GM18867 (cell line): ENCODE data around the gene PRDX5.

Experiments used
- ATAC-seq: cut with Tn5 transposase; IDR thresholded peaks from one replicate; pipeline ENCODE4 v1.9.1; 2021; ENCODE audit warnings: mild to moderate bottlenecking, moderate library complexity; ENCODE audit not compliant: unreplicated experiment

Gene PRDX5

DNA sequence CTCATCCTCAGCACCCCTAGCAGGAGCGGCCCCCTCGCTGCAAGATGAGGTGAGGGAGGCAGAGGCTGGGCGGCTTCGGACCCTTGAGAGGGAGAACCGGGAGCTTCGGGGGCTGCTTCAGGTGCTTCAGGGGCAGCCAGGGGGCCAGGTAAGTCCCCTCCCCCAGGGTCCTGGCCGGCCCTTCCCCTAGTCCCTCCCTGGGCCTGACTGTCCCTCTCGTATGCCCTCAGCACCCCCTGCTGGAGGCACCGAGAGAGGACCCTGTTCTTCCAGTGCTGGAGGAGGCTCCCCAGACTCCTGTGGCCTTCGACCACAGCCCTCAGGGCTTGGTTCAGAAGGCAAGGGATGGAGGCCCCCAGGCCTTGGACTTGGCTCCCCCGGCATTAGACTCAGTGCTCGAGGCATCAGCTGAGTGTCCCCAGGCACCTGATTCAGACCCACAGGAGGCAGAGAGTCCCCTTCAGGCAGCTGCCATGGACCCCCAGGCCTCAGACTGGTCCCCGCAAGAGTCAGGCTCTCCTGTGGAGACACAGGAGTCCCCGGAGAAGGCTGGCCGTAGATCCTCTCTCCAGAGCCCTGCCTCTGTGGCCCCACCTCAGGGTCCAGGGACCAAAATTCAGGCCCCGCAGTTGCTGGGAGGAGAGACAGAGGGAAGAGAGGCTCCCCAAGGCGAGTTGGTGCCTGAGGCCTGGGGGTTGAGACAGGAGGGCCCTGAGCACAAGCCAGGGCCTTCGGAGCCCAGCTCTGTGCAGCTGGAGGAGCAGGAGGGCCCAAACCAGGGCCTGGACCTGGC, 26.0 kb downstream of the PRDX5 start:
- no peak for ATAC-seq

DNA sequence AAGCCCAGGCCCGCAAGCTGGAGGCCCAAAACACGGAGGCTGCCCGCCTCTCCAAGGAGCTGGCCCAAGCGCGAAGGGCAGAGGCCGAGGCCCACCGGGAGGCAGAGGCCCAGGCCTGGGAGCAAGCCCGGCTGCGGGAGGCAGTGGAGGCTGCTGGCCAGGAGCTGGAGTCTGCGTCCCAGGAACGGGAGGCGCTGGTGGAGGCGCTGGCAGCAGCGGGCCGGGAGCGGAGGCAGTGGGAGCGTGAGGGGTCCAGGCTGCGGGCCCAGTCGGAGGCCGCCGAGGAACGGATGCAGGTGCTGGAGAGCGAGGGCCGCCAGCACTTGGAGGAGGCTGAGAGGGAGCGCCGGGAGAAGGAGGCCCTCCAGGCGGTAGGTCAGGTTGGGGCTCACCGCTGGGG, 26.9 kb downstream of the PRDX5 start:
- ATAC-seq = no peak

DNA sequence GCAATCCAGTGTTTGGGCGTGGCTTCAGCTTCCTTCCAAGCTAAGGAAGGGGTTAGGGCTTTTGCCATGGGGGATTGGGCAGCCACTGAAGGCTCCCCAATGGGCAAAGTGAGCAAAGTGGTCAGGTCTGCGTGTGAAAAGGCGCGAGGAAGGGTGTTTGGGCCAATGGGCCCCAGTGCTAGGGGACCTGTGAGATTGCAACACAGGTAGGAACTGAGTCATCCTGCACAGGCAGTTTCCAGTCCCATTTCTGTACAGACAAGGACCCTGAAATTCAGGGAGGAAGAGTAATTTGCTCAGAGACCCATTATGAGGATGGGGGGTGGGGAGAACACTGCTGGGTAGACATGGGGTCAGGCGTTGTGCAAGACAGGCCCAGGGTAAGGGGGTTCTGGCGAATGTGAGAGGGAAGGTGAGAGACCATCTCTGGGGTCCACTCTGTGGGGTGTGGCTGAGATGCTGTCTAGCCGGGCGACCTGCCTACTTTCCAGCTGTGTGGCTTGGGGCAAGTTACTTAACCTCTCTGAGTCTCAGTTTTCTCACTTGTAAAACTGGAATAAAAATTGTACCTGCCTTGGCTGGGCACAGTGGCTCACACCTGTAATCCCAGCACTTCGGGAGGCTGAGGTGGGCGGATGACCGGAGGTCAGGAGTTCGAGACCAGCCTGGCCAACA, 29.4 kb downstream of the PRDX5 start:
- no peak for ATAC-seq

DNA sequence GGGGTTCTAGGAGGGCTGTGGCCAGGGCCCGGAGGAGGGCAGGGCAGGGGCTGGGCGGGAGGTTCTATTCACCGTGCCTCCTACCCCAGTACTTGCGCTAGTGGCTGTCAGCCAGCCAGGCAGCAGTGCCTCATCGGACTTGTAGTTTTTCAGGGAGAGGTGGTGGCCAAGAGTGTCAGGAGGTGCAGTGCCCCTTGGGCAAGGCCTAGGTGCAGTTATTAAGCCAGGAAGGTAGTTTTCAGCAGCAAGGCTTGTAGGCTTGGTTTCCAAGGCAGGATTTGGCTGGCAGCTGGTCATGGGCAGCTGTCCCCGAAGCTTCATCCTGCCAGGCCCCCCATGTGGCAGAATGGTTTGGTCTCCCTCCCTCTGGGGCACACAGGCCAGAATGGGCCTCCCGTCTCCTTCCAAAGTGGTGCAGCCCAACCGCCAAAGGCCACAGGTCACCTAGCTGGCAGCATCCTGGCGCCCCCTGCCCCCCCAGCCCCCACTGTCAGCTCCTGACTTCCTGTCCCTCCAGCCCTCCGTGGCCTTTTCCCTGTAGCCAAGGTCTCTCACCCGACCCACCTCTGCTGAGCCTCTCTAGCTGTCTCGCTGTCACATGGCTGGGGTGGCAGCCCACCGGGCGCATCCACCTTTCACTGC, 30.6 kb downstream of the PRDX5 start:
- ATAC-seq = no peak

DNA sequence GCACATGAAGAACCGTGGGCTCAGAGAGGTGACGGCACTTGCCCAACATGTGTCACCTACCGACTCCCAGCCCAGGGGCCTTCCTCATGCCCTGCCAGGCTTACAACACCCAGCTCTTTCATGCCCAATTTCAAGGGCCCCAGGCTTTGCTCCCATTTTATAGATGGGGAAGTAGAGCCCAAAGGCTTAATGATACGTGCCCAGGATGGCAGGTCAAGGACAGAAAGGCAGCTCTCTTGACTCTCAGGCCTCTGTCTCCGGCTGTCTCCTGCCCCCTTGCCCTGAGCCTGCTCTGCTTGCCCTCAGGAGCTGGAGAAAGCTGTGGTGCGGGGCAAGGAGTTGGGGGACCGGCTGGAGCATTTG, 31.1 kb downstream of the PRDX5 start:
- no peak for ATAC-seq

DNA sequence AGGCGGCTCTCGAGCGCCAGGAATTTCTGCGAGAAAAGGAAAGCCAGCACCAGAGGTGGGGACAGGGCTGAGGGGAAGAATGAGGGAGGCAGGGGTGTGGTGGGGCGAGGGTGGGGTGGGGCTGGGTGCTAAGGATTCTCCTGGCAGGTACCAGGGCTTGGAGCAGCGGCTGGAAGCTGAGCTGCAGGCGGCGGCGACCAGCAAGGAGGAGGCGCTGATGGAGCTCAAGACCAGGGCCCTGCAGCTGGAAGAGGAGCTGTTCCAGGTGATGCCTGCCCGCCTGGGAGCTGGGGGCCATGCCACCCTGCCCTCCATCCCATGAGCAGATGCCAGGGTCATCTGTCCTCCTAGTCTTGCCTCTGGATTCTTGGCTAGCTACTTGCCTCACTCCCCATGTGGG, 31.5 kb downstream of the PRDX5 start:
- no peak for ATAC-seq

DNA sequence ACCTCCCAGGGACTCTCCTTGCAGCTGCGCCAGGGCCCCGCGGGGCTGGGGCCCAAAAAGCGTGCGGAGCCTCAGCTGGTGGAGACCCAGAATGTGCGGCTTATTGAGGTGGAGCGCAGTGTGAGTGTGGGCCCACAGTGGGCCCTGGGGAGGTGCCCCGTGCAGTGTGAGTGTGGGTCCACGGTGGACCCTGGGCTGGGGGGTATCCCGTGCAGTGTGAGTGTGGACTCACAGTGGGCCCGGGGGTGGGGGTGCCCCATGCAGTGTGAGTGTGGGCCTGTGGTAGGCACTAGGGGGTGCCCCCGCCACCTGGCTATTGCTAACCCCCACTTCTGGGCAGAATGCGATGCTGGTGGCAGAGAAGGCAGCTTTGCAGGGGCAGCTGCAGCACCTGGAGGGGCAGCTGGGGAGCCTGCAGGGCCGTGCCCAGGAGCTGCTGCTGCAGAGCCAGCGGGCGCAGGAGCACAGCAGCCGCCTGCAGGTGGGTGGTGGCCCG, 33.3 kb downstream of the PRDX5 start:
- ATAC-seq = no peak

DNA sequence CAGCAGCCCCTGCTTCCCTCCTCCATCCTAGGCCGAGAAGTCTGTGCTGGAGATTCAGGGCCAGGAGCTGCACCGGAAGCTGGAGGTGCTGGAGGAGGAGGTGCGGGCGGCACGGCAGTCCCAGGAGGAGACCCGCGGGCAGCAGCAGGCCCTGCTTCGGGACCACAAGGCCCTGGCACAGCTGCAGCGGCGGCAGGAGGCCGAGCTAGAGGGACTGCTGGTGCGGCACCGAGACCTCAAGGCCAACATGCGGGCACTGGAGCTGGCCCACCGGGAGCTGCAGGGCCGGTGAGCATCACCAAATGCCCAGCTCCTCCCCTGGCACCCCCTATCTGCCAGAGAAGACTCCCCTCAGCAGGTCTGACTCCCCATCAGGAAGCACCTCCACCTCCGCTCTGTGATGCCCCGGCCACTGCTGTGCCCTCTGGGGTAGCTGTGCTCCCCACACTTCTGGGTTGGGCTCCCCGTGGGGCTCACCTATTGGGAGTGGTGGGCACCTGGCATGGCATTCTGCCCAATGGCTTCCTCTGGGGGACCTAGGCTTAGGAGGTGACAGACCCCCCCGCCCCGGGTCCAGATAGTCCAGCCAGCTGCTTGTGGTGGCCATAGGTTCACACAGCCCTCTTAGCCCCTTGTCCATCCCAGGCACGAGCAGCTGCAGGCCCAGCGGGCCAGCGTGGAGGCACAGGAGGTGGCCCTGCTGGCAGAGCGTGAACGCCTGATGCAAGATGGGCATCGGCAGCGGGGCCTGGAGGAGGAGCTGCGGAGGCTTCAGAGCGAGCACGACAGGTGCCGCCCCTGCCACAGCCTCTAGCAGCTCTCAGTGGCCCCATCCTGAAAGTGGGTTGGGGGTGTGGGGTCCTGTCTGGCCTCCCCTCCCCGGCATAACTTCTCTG, 34.4 kb downstream of the PRDX5 start:
- ATAC-seq = no peak

DNA sequence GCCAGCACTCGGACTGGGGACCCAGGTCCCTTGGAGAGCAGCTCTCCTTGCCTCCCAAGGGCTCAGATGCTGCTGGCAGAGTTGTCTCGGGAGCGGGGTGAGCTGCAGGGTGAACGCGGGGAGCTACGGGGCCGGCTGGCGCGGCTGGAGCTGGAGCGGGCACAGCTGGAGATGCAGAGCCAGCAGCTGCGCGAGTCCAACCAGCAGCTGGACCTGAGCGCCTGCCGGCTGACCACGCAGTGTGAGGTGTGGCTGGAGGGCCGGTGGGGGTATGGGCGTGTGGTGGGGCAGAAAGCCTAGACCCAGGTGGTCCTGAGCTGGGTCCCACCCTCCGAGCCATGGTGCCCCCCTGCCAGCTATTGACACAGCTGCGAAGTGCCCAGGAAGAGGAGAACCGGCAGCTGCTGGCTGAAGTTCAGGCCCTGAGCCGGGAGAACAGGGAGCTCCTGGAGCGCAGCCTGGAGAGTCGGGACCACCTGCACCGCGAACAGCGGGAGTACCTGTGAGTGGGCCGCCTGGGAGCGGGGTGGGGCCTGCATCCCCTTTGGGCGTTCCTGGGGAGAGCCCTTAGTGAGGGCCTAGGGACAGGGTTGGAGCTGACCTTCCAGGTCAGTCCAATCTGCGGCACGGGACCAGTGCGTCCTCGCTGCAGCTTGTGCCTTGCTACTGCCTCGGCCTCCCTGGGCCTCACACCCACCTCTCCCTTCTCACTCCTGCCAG, 35.2 kb downstream of the PRDX5 start:
- ATAC-seq = no peak

DNA sequence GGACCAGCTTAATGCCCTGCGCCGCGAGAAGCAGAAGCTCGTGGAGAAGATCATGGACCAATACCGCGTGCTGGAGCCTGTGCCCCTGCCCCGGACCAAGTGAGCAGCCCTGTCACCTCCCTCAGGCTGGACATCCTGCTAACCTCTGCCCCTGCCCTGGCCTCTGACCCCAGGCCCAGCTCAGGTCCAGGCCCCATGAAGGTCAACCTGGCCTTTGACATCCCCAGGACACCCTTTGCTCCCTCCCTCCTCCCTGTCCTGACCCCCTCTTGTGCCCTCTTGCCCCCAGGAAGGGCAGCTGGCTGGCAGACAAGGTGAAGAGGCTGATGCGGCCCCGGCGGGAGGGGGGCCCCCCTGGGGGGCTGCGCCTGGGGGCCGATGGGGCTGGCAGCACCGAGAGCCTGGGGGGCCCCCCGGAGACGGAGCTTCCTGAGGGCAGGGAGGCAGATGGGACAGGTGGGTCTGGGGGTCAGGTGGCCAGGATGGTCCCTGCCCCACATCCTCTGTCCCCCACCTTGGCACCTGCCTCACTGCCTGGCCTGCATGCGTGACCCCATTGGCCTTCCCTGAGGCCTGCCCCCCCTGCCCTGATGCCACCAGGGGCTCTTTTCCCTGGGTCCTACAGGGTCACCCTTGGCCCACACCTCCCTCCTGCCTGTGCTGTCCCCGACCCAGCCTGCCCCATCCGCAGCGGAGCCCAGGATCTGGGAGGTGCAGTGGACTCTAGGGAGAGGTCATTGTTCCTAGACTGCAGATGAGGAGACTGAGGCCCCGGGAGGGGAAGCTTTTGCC, 36.0 kb downstream of the PRDX5 start:
- ATAC-seq = no peak

DNA sequence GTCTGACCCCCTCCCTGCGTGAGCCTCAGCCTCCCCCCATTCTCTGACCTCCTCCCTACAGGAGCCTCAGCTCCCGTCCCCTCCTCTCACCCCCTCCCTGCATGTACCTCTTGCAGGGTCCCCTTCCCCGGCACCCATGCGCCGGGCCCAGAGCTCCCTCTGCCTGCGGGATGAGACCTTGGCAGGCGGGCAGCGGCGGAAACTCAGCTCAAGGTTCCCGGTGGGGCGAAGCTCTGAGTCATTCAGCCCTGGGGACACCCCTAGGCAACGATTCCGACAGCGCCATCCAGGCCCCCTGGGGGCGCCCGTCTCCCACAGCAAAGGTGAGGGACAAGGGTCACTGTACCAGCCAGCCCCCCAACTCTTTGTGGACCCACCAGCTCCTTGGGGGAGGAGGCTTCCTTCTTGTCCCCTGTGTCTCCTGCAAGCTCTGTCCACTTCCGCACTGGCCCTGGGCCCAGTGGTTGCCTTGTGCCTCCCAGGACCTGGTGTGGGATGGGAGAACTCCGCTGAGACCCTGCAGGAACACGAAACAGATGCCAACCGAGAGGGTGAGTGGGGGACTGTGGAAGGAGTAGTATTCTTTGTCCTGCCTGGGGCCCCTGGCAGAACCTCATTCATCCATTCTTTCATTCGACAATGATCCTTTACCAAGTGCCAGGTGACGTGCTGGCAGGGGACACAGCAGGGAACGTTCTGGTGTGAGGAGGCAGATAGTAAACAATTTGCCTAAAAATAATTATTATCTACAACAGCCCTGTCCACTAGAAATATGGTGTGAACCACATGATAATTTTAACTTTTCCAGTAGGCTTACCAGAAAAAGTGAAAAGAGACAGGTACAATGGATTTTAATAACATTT, 37.4 kb downstream of the PRDX5 start:
- ATAC-seq = no peak

DNA sequence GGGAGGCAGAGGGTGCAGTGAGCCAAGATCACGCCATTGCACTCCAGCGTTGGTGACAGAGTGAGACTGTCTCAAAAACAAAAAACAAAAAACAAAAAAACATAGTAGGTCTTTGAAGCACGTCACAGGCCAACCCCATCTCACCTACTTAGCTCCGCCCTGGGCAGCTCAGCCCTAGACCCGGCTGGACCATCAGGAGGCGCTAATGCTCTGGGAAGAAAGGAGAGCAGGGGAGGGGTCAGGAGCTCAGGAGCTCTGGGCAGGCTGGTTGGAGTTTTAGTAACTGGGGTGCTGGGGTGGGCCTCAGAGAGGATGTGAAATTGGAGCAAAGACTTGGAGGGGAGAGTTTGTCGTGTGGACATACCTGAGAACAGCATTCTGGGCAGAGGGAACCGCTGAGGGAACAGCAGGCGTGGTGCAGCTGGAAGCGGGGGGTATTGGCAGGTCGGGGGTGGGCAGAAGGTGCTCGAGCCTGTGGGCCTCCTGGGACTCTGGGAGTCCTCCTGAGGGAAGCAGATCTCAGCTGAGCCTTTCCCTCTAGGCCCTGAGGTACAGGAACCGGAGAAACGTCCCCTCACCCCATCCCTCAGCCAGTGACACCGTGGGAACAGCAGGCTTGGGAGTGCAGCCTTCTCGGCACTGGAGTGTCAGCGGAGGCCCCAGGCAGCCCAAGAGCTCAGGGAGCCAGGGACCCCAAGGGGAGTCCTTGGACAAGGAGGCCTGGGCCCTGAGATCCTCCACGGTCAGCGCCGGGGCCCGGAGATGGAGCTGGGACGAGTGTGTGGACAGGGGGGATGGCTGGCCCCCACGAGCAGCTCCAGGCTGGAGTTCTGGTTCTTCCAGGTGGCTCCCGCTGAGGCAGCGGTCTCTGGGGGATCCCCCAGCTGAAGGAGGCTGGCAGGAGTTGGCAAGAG, 38.8 kb downstream of the PRDX5 start:
- no peak for ATAC-seq

DNA sequence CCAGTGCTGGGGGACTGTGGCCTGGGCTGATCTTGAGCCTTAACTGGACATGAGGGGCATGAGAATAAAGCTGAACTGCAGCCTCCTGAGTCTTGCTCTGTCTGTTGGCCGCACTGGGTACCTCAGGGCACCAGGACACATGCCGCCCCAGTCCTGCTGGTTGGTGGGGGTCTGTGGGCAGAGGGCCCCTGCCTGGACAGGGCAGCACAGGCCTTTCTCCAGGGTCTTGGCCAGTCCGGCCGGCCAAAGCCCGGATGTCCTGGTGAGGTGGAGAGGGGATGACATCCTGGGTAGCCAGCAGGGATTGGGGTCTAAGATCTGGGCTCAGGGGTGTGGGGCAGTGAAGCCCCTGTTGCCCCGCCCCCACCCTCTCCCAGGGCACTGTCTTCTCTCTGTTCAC, 39.5 kb downstream of the PRDX5 start:
- no peak for ATAC-seq

DNA sequence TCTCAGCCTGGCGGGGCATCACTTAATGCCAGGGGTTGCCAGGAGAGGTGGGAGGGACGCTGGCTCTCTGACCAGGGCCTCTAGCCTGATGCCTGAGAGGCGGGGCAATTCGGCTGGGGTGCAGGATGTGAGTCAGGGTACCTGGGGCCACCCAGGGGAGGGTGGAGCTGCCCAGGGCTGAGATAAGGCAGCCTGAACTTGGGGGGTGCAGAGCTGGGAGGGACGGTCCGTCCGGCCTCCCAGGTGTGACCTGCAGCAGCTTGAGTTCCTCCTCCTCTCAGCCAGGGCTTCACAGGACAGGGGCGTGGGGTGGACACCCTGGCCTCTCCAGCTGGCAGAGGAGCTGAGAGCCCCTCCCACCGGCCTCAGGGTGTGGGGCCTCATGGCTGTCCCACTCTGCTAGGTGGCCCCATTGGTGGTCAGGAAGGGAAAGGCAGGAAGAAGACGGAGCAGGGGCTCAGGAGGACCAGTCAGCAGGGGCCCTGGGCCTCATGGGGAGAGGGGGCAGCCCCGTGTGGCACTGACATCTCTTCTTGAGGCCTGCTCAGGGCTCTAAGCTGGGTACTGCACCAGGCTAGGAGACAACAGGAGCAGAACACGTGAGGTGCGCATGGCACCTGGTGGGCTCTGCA, 40.1 kb downstream of the PRDX5 start:
- ATAC-seq = no peak

DNA sequence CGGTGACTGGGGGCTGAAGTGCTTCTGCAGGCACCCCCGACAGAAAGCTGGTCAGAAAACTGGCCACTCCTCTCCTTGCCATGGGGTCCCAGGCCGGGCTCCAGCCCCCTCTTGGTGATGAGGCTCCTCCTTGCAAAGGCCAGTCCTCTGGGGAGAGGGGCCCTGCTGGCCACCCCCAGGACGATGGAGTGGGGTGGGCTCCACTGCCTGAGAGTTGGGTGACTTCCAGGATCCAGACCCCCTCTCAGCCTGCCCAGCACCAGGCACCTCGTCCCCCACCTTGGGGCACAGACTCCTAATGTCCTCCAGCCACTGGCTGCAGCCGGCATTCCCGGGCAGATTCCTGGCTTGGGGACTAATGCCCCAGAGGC, 40.6 kb downstream of the PRDX5 start:
- ATAC-seq = no peak

DNA sequence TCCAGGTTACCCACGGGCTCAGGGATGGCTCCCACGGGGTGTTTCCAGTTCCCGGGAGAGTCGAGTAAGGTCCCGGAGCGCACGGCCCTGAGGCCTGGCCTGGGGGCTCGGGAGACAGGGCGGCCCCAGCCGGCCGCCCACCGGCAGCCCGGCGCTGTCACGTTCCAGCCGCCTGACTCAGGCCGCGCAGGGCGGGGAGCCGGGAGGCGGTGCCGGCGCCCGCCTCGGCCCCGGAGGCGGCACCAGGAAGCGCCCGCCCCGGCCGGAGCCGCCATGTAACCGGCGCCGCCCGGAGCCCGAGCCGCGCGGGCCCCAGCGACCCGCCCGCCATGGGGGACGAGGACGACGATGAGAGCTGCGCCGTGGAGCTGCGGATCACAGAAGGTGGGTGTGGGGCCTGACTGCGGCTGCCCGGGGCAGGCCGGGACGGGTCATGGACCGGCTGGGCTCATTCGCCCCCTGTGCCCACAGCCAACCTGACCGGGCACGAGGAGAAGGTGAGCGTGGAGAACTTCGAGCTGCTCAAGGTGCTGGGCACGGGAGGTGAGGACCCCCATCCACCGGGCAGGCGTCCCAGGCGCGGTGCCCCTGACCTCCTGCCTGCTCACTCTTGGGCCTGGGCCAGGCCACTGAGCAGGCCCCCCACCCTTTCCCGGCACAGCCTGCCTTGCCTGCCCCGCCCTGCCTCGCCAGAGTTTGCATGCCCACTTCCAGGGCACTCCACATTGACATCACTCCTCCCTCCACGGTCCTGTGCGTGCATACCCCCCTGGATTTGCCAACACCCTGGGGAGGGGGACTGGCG, 41.2 kb downstream of the PRDX5 start, which contains the start of gene RPS6KA4:
Gene RPS6KA4 (plus strand): TSS at position 256 of the 805 bp plus-strand sequence. CDS start 74 bp downstream, at position 330.
- ATAC-seq = peak; percentile 58
